ENCODE data around the gene SMTNL2. TPM values are rescaled to one million over a fixed set of nuclear protein-coding genes. Genes with fewer than 3 reads are reported as not detected.
A peak's percentile ranks its signal among the peaks of the same experiment; 100 is the strongest.

SMTNL2 gene
- total RNA-seq, 1 experiment from 2014 or later = 39.3 TPM

DNA sequence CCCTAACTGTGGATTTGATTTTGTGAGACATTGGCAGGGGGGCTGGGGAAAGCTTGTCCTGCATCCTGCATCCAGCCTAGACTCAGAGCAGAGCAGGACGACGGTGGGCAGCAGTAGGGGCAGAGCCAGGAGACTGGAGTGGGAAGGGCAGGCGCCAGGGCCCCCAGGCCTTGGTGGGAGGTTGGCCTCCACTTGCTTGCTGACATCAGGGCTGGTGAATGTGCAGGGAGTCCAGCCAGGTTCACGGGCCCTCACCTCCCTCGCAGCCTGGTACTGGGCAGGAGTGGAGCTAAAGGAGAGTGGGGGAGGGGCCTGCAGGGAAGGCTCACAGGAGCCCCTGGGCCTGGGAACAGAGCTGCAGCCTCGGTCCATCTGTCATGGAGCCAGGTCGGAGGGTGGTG lies 2.2 kb upstream of the SMTNL2 start:
- Mint-ChIP-seq H3K9me3 (ENCODE audit: unreplicated experiment) (no peaks in the 10 kb centered on the region), H3K4me3 (ENCODE audit: unreplicated experiment) (no peak overlapping the region), H3K36me3 (ENCODE audit: insufficient read depth, unreplicated experiment) (peaks cover 13% of the 10 kb centered on the region), H3K27me3 (ENCODE audit: insufficient read depth, unreplicated experiment) (no peaks in the 10 kb centered on the region), H3K4me1 (ENCODE audit: low read depth, unreplicated experiment) (peaks cover 12% of the 10 kb centered on the region), H3K27ac (ENCODE audit: unreplicated experiment) (no peak overlapping the region)
- Histone ChIP-seq H3K4me3 (ENCODE audit: low read depth, low read length) (no peak overlapping the region), H3K36me3 (ENCODE audit: control insufficient read depth, insufficient read depth, low read length) (no peaks in the 10 kb centered on the region), H3K9me3 (no peaks in the 10 kb centered on the region), H3K4me1 (peaks cover 9% of the 10 kb centered on the region), H3K27me3 (replicated peaks; ENCODE audit: control insufficient read depth, insufficient read depth, low read length) (no peaks in the 10 kb centered on the region)
- intact Hi-C loops (cut with micrococcal nuclease; ENCODE audit: unreplicated experiment) = no loop called here
- DNase-seq = no peak
- CTCF ChIA-PET = no interaction called here
- POLR2A ChIA-PET = no interaction called here
- TF ChIP-seq, protein P1, sequence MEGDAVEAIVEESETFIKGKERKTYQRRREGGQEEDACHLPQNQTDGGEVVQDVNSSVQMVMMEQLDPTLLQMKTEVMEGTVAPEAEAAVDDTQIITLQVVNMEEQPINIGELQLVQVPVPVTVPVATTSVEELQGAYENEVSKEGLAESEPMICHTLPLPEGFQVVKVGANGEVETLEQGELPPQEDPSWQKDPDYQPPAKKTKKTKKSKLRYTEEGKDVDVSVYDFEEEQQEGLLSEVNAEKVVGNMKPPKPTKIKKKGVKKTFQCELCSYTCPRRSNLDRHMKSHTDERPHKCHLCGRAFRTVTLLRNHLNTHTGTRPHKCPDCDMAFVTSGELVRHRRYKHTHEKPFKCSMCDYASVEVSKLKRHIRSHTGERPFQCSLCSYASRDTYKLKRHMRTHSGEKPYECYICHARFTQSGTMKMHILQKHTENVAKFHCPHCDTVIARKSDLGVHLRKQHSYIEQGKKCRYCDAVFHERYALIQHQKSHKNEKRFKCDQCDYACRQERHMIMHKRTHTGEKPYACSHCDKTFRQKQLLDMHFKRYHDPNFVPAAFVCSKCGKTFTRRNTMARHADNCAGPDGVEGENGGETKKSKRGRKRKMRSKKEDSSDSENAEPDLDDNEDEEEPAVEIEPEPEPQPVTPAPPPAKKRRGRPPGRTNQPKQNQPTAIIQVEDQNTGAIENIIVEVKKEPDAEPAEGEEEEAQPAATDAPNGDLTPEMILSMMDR (IDR thresholded peaks at IDR 0.05; ENCODE audit: insufficient read depth in 1 of 2, low read depth in 1 of 2, low read length in 1 of 2, severe bottlenecking in 1 of 2, unreplicated experiment in 1 of 2) = no peak
- no TSS peak for BruUV-seq (replicated peaks)

DNA sequence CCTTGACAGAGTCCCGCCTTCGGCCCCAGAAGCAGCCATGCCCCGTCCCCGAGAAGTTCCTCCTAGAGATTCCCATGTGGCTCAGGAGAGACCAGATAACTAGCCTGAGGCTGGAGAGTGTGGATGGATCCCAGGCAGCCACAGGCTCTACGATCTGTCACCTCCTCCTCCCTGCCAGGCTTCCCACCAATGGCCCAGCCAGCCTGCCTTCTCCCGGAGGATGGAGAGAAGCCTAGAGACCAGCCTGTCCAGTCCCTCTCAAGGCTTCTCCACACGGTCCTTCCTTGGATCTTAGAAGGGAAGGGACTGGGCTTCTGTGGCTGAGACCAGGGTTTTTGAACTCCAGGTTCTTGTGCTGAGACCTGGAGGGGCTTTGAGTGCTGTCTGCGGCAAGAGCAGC lies 1.6 kb upstream of the SMTNL2 start:
- peaks cover 12% of the 10 kb centered on the region for H3K4me1 Mint-ChIP-seq (ENCODE audit: low read depth, unreplicated experiment)
- intact Hi-C loops (cut with micrococcal nuclease; ENCODE audit: unreplicated experiment) = no loop called here
- CTCF ChIA-PET = interaction anchor here (2.1 kb wide), 1 partner anchor 28 kb away, joined by 14 read pairs; no protein-coding TSS in a partner anchor
- H3K27me3 ChIP-seq (replicated peaks; ENCODE audit: control insufficient read depth, insufficient read depth, low read length) = no peaks in the 10 kb centered on the region
- no peaks in the 10 kb centered on the region for H3K27me3 Mint-ChIP-seq (ENCODE audit: insufficient read depth, unreplicated experiment)
- no peak overlapping the region for H3K27ac Mint-ChIP-seq (ENCODE audit: unreplicated experiment)
- H3K9me3 Mint-ChIP-seq (ENCODE audit: unreplicated experiment) = no peaks in the 10 kb centered on the region
- 0 out of 2 replicates have a peak, but pooled peaks cover 9% of the 10 kb centered on the region for H3K4me1 ChIP-seq
- no peak for DNase-seq
- POLR2A ChIA-PET = no interaction called here
- H3K36me3 Mint-ChIP-seq (ENCODE audit: insufficient read depth, unreplicated experiment) = peaks cover 13% of the 10 kb centered on the region
- TF ChIP-seq, protein P1 (IDR thresholded peaks at IDR 0.05; ENCODE audit: insufficient read depth in 1 of 2, low read depth in 1 of 2, low read length in 1 of 2, severe bottlenecking in 1 of 2, unreplicated experiment in 1 of 2) = no peak
- no peak overlapping the region for H3K4me3 ChIP-seq (ENCODE audit: low read depth, low read length)
- no peak overlapping the region for H3K4me3 Mint-ChIP-seq (ENCODE audit: unreplicated experiment)
- H3K9me3 ChIP-seq = no peaks in the 10 kb centered on the region
- no peaks in the 10 kb centered on the region for H3K36me3 ChIP-seq (ENCODE audit: control insufficient read depth, insufficient read depth, low read length)
- BruUV-seq (replicated peaks) = no TSS peak

DNA sequence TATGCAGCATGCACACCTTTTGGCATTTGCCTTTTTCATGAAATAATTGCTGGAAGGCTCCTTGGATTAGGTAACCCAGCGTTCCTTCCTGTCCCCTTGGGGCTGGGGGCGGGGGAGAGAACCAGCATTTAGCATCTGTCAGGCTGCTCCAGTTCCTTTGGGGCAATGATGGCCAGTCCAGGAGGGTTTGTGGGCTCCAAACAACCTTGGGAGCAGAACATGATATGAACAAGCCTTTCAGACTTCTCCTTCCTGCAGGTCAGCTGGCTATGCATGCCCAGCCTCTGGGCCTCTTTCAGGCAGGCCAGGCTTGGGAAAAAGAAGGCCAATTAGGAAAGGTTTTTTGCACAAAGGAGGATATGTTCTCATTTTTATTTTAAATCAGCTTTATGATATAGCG lies 1.1 kb upstream of the SMTNL2 start:
- H3K4me1 ChIP-seq = peaks cover 14% of the 10 kb centered on the region; the same call in 1 of the 2 replicates
- no peaks in the 10 kb centered on the region for H3K9me3 ChIP-seq
- no TSS peak for BruUV-seq (replicated peaks)
- POLR2A ChIA-PET = interaction anchor here (2.0 kb wide), 1 partner anchor 27 kb away, joined by 19 read pairs; no protein-coding TSS in a partner anchor
- intact Hi-C loops (cut with micrococcal nuclease; ENCODE audit: unreplicated experiment) = no loop called here
- CTCF ChIA-PET = interaction anchor here (1.7 to 2.1 kb wide), 2 partner anchors 16 to 27 kb away, joined by 11 to 14 read pairs; no protein-coding TSS in a partner anchor
- TF ChIP-seq, protein P1 (IDR thresholded peaks at IDR 0.05; ENCODE audit: insufficient read depth in 1 of 2, low read depth in 1 of 2, low read length in 1 of 2, severe bottlenecking in 1 of 2, unreplicated experiment in 1 of 2) = no peak
- H3K36me3 Mint-ChIP-seq (ENCODE audit: insufficient read depth, unreplicated experiment) = peaks cover 13% of the 10 kb centered on the region
- peak overlapping the region; percentile 71; the same call in 1 of the 2 replicates for H3K4me3 ChIP-seq (ENCODE audit: low read depth, low read length)
- H3K4me3 Mint-ChIP-seq (ENCODE audit: unreplicated experiment) = peak overlapping the region; percentile 84
- H3K9me3 Mint-ChIP-seq (ENCODE audit: unreplicated experiment) = no peaks in the 10 kb centered on the region
- no peaks in the 10 kb centered on the region for H3K36me3 ChIP-seq (ENCODE audit: control insufficient read depth, insufficient read depth, low read length)
- H3K27me3 ChIP-seq (replicated peaks; ENCODE audit: control insufficient read depth, insufficient read depth, low read length) = no peaks in the 10 kb centered on the region
- no peak for DNase-seq
- no peak overlapping the region for H3K27ac Mint-ChIP-seq (ENCODE audit: unreplicated experiment)
- H3K27me3 Mint-ChIP-seq (ENCODE audit: insufficient read depth, unreplicated experiment) = no peaks in the 10 kb centered on the region
- H3K4me1 Mint-ChIP-seq (ENCODE audit: low read depth, unreplicated experiment) = peaks cover 12% of the 10 kb centered on the region
